ENCODE measurements around the gene EPS15. TPM values are rescaled to one million over a fixed set of nuclear protein-coding genes. Genes with fewer than 3 reads are reported as not detected.

The EPS15 gene
- total RNA-seq, 1 experiment from 2014 or later = 54.4 TPM

DNA sequence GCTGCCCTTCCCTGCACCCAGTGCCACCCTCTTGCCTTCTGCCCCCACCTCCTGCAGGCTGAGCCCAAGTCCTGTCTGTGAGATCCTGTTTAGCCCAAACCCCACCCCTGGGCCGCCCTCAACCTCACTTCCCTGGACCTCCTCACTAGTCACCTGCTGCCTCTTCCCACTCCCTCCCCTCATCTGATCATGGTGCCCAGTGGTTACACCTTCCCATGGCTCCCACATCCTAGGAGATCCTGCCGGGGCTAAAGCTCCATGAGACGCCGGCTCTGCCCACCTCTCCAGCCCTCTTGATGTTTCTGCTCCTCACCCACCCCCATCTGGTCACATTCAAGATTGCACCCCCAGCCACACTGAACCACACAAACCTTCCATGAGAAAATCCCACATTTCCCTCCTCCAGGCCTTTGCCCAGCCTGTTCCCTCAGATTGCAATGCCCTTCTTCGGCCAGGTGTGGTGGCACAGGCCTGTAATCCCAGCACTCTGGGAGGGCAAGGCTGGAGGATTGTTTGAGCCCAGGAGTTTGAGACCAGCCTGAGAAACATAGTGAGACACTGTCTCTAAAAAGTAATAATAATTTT, 205.7 kb downstream of the EPS15 start:
- ATAC-seq (peak; percentile 58; the same call in 1 of the 2 replicates), DNase-seq (ENCODE audit: low read depth, low spot score) (no peak)
- Histone ChIP-seq H3K36me3 (ENCODE audit: control insufficient read depth, insufficient read depth, low read length) (no peaks in the 10 kb centered on the region), H3K9me3 (ENCODE audit: control insufficient read depth, insufficient read depth, low read depth, low read length) (no peaks in the 10 kb centered on the region), H3K27me3 (ENCODE audit: control insufficient read depth, insufficient read depth, low read length) (no peaks in the 10 kb centered on the region), H3K4me3 (ENCODE audit: low read depth in 2 of 2, low read length in 2 of 2) (no peak overlapping the region), H3K4me1 (ENCODE audit: control insufficient read depth, insufficient read depth, low read length) (peaks cover 10% of the 10 kb centered on the region), H3K27ac (ENCODE audit: low read length) (no peak overlapping the region)
- TF ChIP-seq, protein P1, sequence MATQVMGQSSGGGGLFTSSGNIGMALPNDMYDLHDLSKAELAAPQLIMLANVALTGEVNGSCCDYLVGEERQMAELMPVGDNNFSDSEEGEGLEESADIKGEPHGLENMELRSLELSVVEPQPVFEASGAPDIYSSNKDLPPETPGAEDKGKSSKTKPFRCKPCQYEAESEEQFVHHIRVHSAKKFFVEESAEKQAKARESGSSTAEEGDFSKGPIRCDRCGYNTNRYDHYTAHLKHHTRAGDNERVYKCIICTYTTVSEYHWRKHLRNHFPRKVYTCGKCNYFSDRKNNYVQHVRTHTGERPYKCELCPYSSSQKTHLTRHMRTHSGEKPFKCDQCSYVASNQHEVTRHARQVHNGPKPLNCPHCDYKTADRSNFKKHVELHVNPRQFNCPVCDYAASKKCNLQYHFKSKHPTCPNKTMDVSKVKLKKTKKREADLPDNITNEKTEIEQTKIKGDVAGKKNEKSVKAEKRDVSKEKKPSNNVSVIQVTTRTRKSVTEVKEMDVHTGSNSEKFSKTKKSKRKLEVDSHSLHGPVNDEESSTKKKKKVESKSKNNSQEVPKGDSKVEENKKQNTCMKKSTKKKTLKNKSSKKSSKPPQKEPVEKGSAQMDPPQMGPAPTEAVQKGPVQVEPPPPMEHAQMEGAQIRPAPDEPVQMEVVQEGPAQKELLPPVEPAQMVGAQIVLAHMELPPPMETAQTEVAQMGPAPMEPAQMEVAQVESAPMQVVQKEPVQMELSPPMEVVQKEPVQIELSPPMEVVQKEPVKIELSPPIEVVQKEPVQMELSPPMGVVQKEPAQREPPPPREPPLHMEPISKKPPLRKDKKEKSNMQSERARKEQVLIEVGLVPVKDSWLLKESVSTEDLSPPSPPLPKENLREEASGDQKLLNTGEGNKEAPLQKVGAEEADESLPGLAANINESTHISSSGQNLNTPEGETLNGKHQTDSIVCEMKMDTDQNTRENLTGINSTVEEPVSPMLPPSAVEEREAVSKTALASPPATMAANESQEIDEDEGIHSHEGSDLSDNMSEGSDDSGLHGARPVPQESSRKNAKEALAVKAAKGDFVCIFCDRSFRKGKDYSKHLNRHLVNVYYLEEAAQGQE (IDR thresholded peaks at IDR 0.05; ENCODE audit: insufficient read depth in 1 of 2, low read depth in 2 of 2, low read length in 1 of 2) = no peak
- TF ChIP-seq TCF7L2 (IDR thresholded peaks at IDR 0.05; ENCODE audit: low read depth, low read length) (no peak), SIN3A (IDR thresholded peaks at IDR 0.05; ENCODE audit: borderline replicate concordance, insufficient read depth, low read depth, low read length) (no peak), POLR2AphosphoS5 (IDR thresholded peaks at IDR 0.05; ENCODE audit: low read depth, low read length) (no peak)
- TF ChIP-seq, protein P2, sequence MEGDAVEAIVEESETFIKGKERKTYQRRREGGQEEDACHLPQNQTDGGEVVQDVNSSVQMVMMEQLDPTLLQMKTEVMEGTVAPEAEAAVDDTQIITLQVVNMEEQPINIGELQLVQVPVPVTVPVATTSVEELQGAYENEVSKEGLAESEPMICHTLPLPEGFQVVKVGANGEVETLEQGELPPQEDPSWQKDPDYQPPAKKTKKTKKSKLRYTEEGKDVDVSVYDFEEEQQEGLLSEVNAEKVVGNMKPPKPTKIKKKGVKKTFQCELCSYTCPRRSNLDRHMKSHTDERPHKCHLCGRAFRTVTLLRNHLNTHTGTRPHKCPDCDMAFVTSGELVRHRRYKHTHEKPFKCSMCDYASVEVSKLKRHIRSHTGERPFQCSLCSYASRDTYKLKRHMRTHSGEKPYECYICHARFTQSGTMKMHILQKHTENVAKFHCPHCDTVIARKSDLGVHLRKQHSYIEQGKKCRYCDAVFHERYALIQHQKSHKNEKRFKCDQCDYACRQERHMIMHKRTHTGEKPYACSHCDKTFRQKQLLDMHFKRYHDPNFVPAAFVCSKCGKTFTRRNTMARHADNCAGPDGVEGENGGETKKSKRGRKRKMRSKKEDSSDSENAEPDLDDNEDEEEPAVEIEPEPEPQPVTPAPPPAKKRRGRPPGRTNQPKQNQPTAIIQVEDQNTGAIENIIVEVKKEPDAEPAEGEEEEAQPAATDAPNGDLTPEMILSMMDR (IDR thresholded peaks at IDR 0.05) = no peak; the same call in 1 of the 2 replicates
- ChIA-PET POLR2A (no interaction called here), CTCF (no interaction called here)
- intact Hi-C loops (cut with micrococcal nuclease; ENCODE audit: unreplicated experiment) = no loop called here
- no TSS peak for BruUV-seq (replicated peaks)
- in situ Hi-C loops (cut with HindIII; ENCODE audit: low pct_unique_long_range_greater_than_20kb, low sequenced_read_pairs) = no loop called here

DNA sequence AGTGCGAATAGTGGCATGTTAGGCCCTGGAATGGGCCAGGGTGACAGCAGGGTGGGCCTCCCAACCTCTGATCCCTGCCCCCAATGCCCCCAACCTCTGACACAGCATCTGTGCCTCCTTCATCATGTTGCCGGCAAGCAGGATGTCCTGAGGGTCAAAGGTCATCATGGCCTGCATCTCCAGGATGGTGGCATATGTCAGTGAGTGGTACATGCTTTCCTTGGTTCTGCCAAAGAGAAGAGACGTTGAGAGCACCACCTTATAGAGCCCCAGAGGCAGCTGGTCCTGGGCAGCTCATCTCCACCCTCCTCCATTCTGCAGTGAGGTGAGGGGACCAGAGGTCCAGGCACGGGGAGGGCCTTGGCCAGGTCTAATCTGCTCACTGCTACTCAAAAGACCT, 206.3 kb downstream of the EPS15 start:
- CTCF ChIA-PET = no interaction called here

More for the DNA sequence above, 206.3 kb downstream of the EPS15 start:
- DNase-seq (ENCODE audit: low read depth, low spot score) (no peak), ATAC-seq (no peak)
- Histone ChIP-seq H3K27ac (ENCODE audit: low read length) (no peak overlapping the region), H3K4me3 (ENCODE audit: low read depth in 2 of 2, low read length in 2 of 2) (no peak overlapping the region), H3K4me1 (ENCODE audit: control insufficient read depth, insufficient read depth, low read length) (peaks cover 10% of the 10 kb centered on the region), H3K9me3 (ENCODE audit: control insufficient read depth, insufficient read depth, low read depth, low read length) (no peaks in the 10 kb centered on the region), H3K36me3 (ENCODE audit: control insufficient read depth, insufficient read depth, low read length) (no peaks in the 10 kb centered on the region), H3K27me3 (ENCODE audit: control insufficient read depth, insufficient read depth, low read length) (no peaks in the 10 kb centered on the region)
- intact Hi-C loops (cut with micrococcal nuclease; ENCODE audit: unreplicated experiment) (no loop called here), in situ Hi-C loops (cut with HindIII; ENCODE audit: low pct_unique_long_range_greater_than_20kb, low sequenced_read_pairs) (no loop called here)
- POLR2A ChIA-PET = no interaction called here
- BruUV-seq (replicated peaks) = no TSS peak
- TF ChIP-seq SIN3A (IDR thresholded peaks at IDR 0.05; ENCODE audit: borderline replicate concordance, insufficient read depth, low read depth, low read length) (no peak), POLR2AphosphoS5 (IDR thresholded peaks at IDR 0.05; ENCODE audit: low read depth, low read length) (no peak), TCF7L2 (IDR thresholded peaks at IDR 0.05; ENCODE audit: low read depth, low read length) (no peak)
- TF ChIP-seq, protein P1 (IDR thresholded peaks at IDR 0.05; ENCODE audit: insufficient read depth in 1 of 2, low read depth in 2 of 2, low read length in 1 of 2) = no peak
- TF ChIP-seq, protein P2 (IDR thresholded peaks at IDR 0.05) = no peak

Data from Panc1 (cell line).